ENCODE measurements around the gene KLHL20. TPM values are rescaled to one million over a fixed set of nuclear protein-coding genes. Genes with fewer than 3 reads are reported as not detected.
"Not testable (repeated sequence)": the region's sequence is repeated elsewhere in the genome, so short reads cannot be mapped to it uniquely, and the experiment has no call there.

Gene KLHL20
- total RNA-seq, 1 donor from 2014 or later, result 19.9 TPM

- Mint-ChIP-seq H3K27ac (peak overlapping the region; percentile 60), H3K4me3 (ENCODE audit: low read depth) (no peak overlapping the region), H3K4me1 (ENCODE audit: low read depth) (no peaks in the 10 kb centered on the region), H3K27me3 (no peaks in the 10 kb centered on the region), H3K36me3 (ENCODE audit: insufficient read depth) (peaks cover 11% of the 10 kb centered on the region), H3K9me3 (ENCODE audit: low read depth) (no peaks in the 10 kb centered on the region)
- no peak for DNase-seq (ENCODE audit: low spot score, unreplicated experiment)
- TF ChIP-seq CTCF (IDR thresholded peaks at IDR 0.05; ENCODE audit: unreplicated experiment), result no peak
These were observed 83.3 kb downstream of the KLHL20 start for GRCh38 chr1:173798078-173798477.

DNA sequence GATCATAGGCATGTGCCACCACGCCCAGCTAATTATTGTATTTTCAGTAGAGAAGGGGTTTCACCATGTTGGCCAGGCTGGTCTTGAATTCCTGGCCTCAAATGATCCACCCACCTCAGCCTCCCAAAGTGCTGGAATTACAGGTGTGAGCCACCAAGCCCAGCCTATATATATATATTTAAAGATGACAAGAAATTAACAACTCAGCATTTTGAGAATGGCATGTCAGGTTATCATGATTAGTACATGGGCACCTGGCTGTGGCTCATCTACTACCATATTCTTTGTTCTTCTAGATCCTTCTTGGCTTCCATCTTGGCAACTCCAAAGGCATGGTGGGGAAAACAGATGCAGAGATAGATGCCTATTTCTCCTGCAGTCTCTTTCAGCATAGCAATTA, 85.2 kb downstream of the KLHL20 start:
- DNase-seq (ENCODE audit: low spot score, unreplicated experiment); H3K4me3 Mint-ChIP-seq (ENCODE audit: low read depth); H3K27me3 Mint-ChIP-seq; H3K4me1 Mint-ChIP-seq (ENCODE audit: low read depth); H3K36me3 Mint-ChIP-seq (ENCODE audit: insufficient read depth); H3K9me3 Mint-ChIP-seq (ENCODE audit: low read depth); H3K27ac Mint-ChIP-seq: not testable (repeated sequence)

GRCh38 chr1:173802961-173803360, 88.2 kb downstream of the KLHL20 start:
- no peaks in the 10 kb centered on the region for H3K9me3 Mint-ChIP-seq (ENCODE audit: low read depth)
- H3K4me1 Mint-ChIP-seq (ENCODE audit: low read depth), result no peaks in the 10 kb centered on the region
- no peaks in the 10 kb centered on the region for H3K27me3 Mint-ChIP-seq

GRCh38 chr1:173813654-173814053, 98.9 kb downstream of the KLHL20 start:
- H3K4me1 Mint-ChIP-seq (ENCODE audit: low read depth); H3K4me3 Mint-ChIP-seq (ENCODE audit: low read depth); DNase-seq (ENCODE audit: low spot score, unreplicated experiment); H3K27me3 Mint-ChIP-seq; H3K27ac Mint-ChIP-seq: not testable (repeated sequence)
- peaks cover 12% of the 10 kb centered on the region for H3K9me3 Mint-ChIP-seq (ENCODE audit: low read depth)
- H3K36me3 Mint-ChIP-seq (ENCODE audit: insufficient read depth), result peaks cover 43% of the 10 kb centered on the region

More at GRCh38 chr1:173802961-173803360, 88.2 kb downstream of the KLHL20 start:
- Mint-ChIP-seq H3K36me3 (ENCODE audit: insufficient read depth) (no peaks in the 10 kb centered on the region), H3K27ac (no peak overlapping the region), H3K4me3 (ENCODE audit: low read depth) (no peak overlapping the region)
- DNase-seq (ENCODE audit: low spot score, unreplicated experiment), result no peak
- TF ChIP-seq CTCF (IDR thresholded peaks at IDR 0.05; ENCODE audit: unreplicated experiment), result no peak

DNA sequence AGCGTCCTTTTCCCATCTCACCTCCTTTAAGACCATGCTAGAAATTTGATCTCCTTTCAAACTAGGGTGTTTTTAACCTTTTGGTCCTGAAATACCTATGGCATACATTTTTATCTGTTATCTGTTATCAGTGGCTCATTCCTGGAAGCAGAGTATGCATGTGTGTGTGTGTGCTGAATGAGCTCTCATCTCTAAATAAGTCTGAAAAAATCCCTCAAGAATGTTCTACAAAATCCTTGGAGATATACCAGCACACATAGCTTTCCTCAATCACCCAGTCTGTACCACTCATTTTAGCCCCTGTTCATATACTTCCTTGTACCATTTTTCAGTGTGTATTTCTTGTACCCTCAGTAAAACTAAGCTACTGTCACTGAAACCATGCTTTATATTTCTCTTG, 103.7 kb downstream of the KLHL20 start:
- no peak overlapping the region for H3K4me3 Mint-ChIP-seq (ENCODE audit: low read depth)
- no peak for TF ChIP-seq CTCF (IDR thresholded peaks at IDR 0.05; ENCODE audit: unreplicated experiment)
- peaks cover 12% of the 10 kb centered on the region for H3K9me3 Mint-ChIP-seq (ENCODE audit: low read depth)
- no peaks in the 10 kb centered on the region for H3K27me3 Mint-ChIP-seq
- peaks cover 20% of the 10 kb centered on the region for H3K4me1 Mint-ChIP-seq (ENCODE audit: low read depth)
- H3K27ac Mint-ChIP-seq, result no peak overlapping the region
- DNase-seq (ENCODE audit: low spot score, unreplicated experiment), result no peak
- H3K36me3 Mint-ChIP-seq (ENCODE audit: insufficient read depth), result peaks cover 25% of the 10 kb centered on the region

DNA sequence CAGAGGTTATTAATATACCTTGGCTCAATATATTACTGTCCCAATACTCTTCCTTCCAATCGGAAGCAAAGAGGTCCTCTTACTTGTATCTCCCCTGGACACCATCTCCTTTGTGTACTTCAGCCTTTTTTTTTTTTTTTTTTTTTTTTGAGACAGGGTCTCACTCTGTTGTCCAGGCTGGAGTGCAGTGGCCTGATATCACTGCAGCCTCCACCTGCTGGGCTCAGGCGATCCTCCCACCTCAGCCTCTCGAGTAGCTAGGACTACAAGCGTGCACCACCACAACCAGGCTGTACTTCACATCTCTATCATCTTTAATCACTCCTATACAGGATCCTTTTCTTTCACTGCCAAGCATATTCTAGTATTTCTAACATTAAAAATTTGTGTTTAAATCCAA, 106.9 kb downstream of the KLHL20 start:
- TF ChIP-seq CTCF (IDR thresholded peaks at IDR 0.05; ENCODE audit: unreplicated experiment), result no peak
- DNase-seq (ENCODE audit: low spot score, unreplicated experiment), result no peak
- H3K36me3 Mint-ChIP-seq (ENCODE audit: insufficient read depth), result peaks cover 10% of the 10 kb centered on the region
- H3K4me3 Mint-ChIP-seq (ENCODE audit: low read depth), result no peak overlapping the region
- no peaks in the 10 kb centered on the region for H3K27me3 Mint-ChIP-seq
- H3K27ac Mint-ChIP-seq, result no peak overlapping the region
- H3K9me3 Mint-ChIP-seq (ENCODE audit: low read depth), result no peaks in the 10 kb centered on the region
- H3K4me1 Mint-ChIP-seq (ENCODE audit: low read depth), result peaks cover 21% of the 10 kb centered on the region

Data from progenitor cell of endocrine pancreas (in vitro differentiated cells).